K562 (cell line): ENCODE results near the gene PA2G4. TPM values are rescaled to one million over a fixed set of nuclear protein-coding genes. Genes with fewer than 3 reads are reported as not detected.

Experiments used
- ATAC-seq: fragments of 200-7000 bp; cut with Tn5 transposase; 3 replicates; pipeline ENCODE4 v1.9.1; 2020; ENCODE audit warnings: moderate library complexity
- BruUV-seq: library from RNA; stranded (reverse); fragments of 400-500 nt; replicated peaks from 2 replicates; lab custom pipeline; 2021; lab: Mats Ljungman, UMichigan
- CTCF ChIA-PET: fragments of 300-600 bp; formaldehyde crosslinking; extraction: SDS; loops from one replicate; lab custom pipeline; 2021; ENCODE audit warnings: low intra/inter-chr PET ratio; lab: Yijun Ruan, JAX
- POLR2A ChIA-PET: fragments of 300-600, 350-650 bp; sonication (Branson Sonifier 250); formaldehyde crosslinking; extraction: SDS; loops from one replicate; lab custom pipeline; 2021; ENCODE audit warnings: antibody characterized with exemption, inconsistent platforms; lab: Yijun Ruan, JAX
- DNase-seq, 4 experiments: peaks; one replicate each; pipeline versions ENCODE4 v3.0.0 to v3.0.0-alpha.2; 2011 to 2018; ENCODE audit warnings: low spot score in 3 of 4, mixed read lengths in 3 of 4; ENCODE audit errors: extremely low read depth in 1 of 4
- FAIRE-seq: peaks from 2 replicates; lab custom pipeline; 2011; peaks lifted over from hg19 to GRCh38; lab: Jason Lieb, UNC
- H2AFZ ChIP-seq: 2 replicates; pipeline ENCODE4 v1.6.0; 2011; ENCODE audit warnings: low read depth, low read length, control low read depth, inconsistent platforms
- H3K27ac ChIP-seq: fragments of 200-600 bp; 3 replicates; pipeline ENCODE4 v1.8.0; 2011; ENCODE audit warnings: low read depth, mild to moderate bottlenecking, control low read depth, inconsistent platforms, low read length, moderate library complexity, mixed read lengths; ENCODE audit errors: extremely low read depth
- H3K27me3 ChIP-seq, 2 experiments: fragments of 300-600 bp in 1 of 2; 2 replicates in 1 of 2; 3 replicates in 1 of 2; pipeline versions ENCODE4 v1.6.0 to v1.8.0; 2011; ENCODE audit warnings: inconsistent platforms in 2 of 2, low read length in 2 of 2, mild to moderate bottlenecking in 1 of 2, mixed read lengths in 1 of 2, moderate library complexity in 1 of 2; ENCODE audit not compliant: control insufficient read depth in 2 of 2, insufficient read depth in 2 of 2
- H3K36me3 ChIP-seq: fragments of 300-600 bp; 3 replicates; pipeline ENCODE4 v1.8.0; 2011; ENCODE audit warnings: mild to moderate bottlenecking, low read length, inconsistent platforms; ENCODE audit not compliant: control insufficient read depth, insufficient read depth
- H3K4me1 ChIP-seq, 2 experiments: fragments of 200-600 bp in 1 of 2; replicated peaks in 1 of 2; 2 replicates in 1 of 2; 3 replicates in 1 of 2; pipeline versions ENCODE4 v1.5.1 to v1.8.0; 2011; ENCODE audit warnings: inconsistent platforms in 2 of 2, low read length in 2 of 2, mild to moderate bottlenecking in 1 of 2, mixed read lengths in 1 of 2, moderate library complexity in 1 of 2; ENCODE audit not compliant: control insufficient read depth in 2 of 2, insufficient read depth in 2 of 2
- H3K4me2 ChIP-seq: 2 replicates; pipeline ENCODE4 v1.6.1; 2011; ENCODE audit warnings: low read length, control low read depth, inconsistent platforms, mixed read lengths; ENCODE audit not compliant: insufficient read depth
- H3K4me3 ChIP-seq: fragments of 200-600 bp; sonication (generic), shearing (Covaris generic); 2 replicates; pipeline ENCODE4 v1.5.1; 2016; ENCODE audit warnings: control low read depth, inconsistent platforms
- H3K79me2 ChIP-seq: fragments of 200-600 bp; 3 replicates; pipeline ENCODE4 v1.8.0; 2011; ENCODE audit warnings: low read length, inconsistent platforms; ENCODE audit not compliant: control insufficient read depth, insufficient read depth
- H3K9ac ChIP-seq, 2 experiments: 2 replicates each; pipeline versions ENCODE4 v1.6.0 to v1.6.1; 2011; ENCODE audit warnings: low read depth in 2 of 2, low read length in 2 of 2, control low read depth in 1 of 2, inconsistent platforms in 1 of 2, mild to moderate bottlenecking in 1 of 2, mixed read lengths in 1 of 2; ENCODE audit not compliant: insufficient read depth in 1 of 2
- H3K9me1 ChIP-seq: one replicate; pipeline ENCODE4 v1.6.0; 2011; ENCODE audit warnings: inconsistent platforms, mild to moderate bottlenecking, low read length, moderate library complexity; ENCODE audit not compliant: control insufficient read depth, insufficient read depth
- H3K9me3 ChIP-seq: replicated peaks from 2 replicates; pipeline ENCODE4 v1.5.1; 2011; ENCODE audit warnings: low read depth, low read length, inconsistent platforms; ENCODE audit not compliant: control insufficient read depth, insufficient read depth
- H4K20me1 ChIP-seq: replicated peaks from 2 replicates; pipeline ENCODE4 v1.6.1; 2011; ENCODE audit warnings: low read length, inconsistent platforms, mixed read lengths; ENCODE audit not compliant: control insufficient read depth, insufficient read depth
- BCL6 ChIP-seq: fragments of 250-450 bp; sonication (Bioruptor Pico); IDR thresholded peaks from 2 replicates; pipeline ENCODE4 v1.4.0; 2020
- DPF2 ChIP-seq: fragments of 450-650 bp; IDR thresholded peaks from 2 replicates; pipeline ENCODE4 v1.6.1; 2016
- HSF4 ChIP-seq: fragments of 250-450 bp; sonication (Bioruptor Pico); IDR thresholded peaks from 2 replicates; pipeline ENCODE4 v2.1.2; 2022; ENCODE audit warnings: mild to moderate bottlenecking, moderate library complexity, borderline replicate concordance
- MCM3 ChIP-seq: fragments of 450-650 bp; IDR thresholded peaks from 2 replicates; pipeline ENCODE4 v1.6.1; 2016
- MED1 ChIP-seq: sonication (generic); formaldehyde crosslinking; IDR thresholded peaks from 2 replicates; pipeline ENCODE4 v1.8.1; 2023; ENCODE audit warnings: missing genetic modification reagents, borderline replicate concordance
- NFATC3 ChIP-seq: fragments of 450-650 bp; IDR thresholded peaks from 2 replicates; pipeline ENCODE4 v1.6.1; 2017; ENCODE audit warnings: mild to moderate bottlenecking
- SP2 ChIP-seq: IDR thresholded peaks from 2 replicates; pipeline ENCODE4 v1.6.1; 2011; ENCODE audit warnings: mild to moderate bottlenecking, low read depth, low read length, moderate library complexity; ENCODE audit not compliant: poor library complexity, severe bottlenecking; ENCODE audit errors: extremely low read depth
- TCF3 ChIP-seq: sonication (generic); formaldehyde crosslinking; IDR thresholded peaks from 2 replicates; pipeline ENCODE4 v1.4.0; 2020; ENCODE audit warnings: mild to moderate bottlenecking, missing genetic modification reagents
- WGBS: fragments of 100-300 bp; shearing (Covaris generic); methylation state at CpG from one replicate; pipeline ENCODE4 v1.1.6; 2016; ENCODE audit warnings: low coverage, mixed read lengths; ENCODE audit not compliant: insufficient coverage; ENCODE audit errors: missing lambda C conversion rate; 5-methylcytosine and 5-hydroxymethylcytosine counted together
- in situ Hi-C: fragments of 300-500 bp; cut with MboI; formaldehyde crosslinking; loops from 4 replicates; pipeline ENCODE4 v1.15.0; 2018; ENCODE audit warnings: inconsistent platforms, mixed read lengths
- intact Hi-C: fragments of 100-400 bp; cut with micrococcal nuclease; formaldehyde crosslinking; loops from 2 replicates; pipeline ENCODE4 v1.14.2; 2022
- polyA plus RNA-seq, 8 experiments: library from polyadenylated mRNA; depleted of rRNA in 4 of 8; stranded (reverse) in 5 of 8; unstranded in 3 of 8; fragments of >200 nt; fragmentation: Nextera tagmentation in 2 of 8; fragmentation: Illumina TruSeq in 1 of 8; extraction: Ambion mirVana in 2 of 8; extraction: Trizol in 1 of 8; gene quantifications; 2 replicates each; pipeline versions ENCODE4 v1.2.1 to v1.2.3, GENCODE V29; 2011 to 2014; ENCODE audit warnings: inconsistent platforms in 1 of 8, missing spikeins in 1 of 8
- total RNA-seq, 7 experiments: library from RNA; depleted of rRNA in 6 of 7; stranded (reverse); fragments of >200 nt in 6 of 7; fragmentation: Illumina TruSeq in 2 of 7; extraction: Trizol in 2 of 7; gene quantifications; 2 replicates each; pipeline versions ENCODE4 v1.2.1 to v1.2.3, GENCODE V29; 2011 to 2021; ENCODE audit warnings: low replicate concordance in 1 of 7
- TF ChIP-seq, protein P1 (sequence below): IDR thresholded peaks from 2 replicates; pipeline ENCODE4 v1.6.1; 2016; ENCODE audit warnings: missing genetic modification characterization, missing compliant biosample characterization
- TF ChIP-seq, protein P2 (sequence below), 2 experiments: fragments of 450-650 bp in 1 of 2; IDR thresholded peaks; 2 replicates each; pipeline ENCODE4 v1.6.1; 2011 to 2017; ENCODE audit warnings: low read depth in 2 of 2, antibody characterized with exemption in 1 of 2, borderline replicate concordance in 1 of 2, low read length in 1 of 2, mild to moderate bottlenecking in 1 of 2, mixed read lengths in 1 of 2; ENCODE audit not compliant: control insufficient read depth in 1 of 2
- TF ChIP-seq, protein P3 (sequence below): fragments of 450-650 bp; formaldehyde crosslinking; IDR thresholded peaks from 2 replicates; pipeline ENCODE4 v1.4.0; 2022; ENCODE audit warnings: missing genetic modification characterization
- TF ChIP-seq, protein P4 (sequence below), 3 experiments: fragments of 200-800 bp in 1 of 3; fragments of 250-450 bp in 1 of 3; fragments of 450-650 bp in 1 of 3; sonication (Bioruptor Pico) in 1 of 3; sonication (Bioruptor generic) in 1 of 3; formaldehyde crosslinking in 1 of 3; IDR thresholded peaks; 2 replicates each; pipeline versions ENCODE4 v1.6.1 to v1.8.0; 2016 to 2022; ENCODE audit warnings: mild to moderate bottlenecking in 2 of 3, missing genetic modification characterization in 2 of 3, missing compliant biosample characterization in 1 of 3, moderate library complexity in 1 of 3
- TF ChIP-seq, protein P5 (sequence below): fragments of 250-450 bp; sonication (Bioruptor Pico); IDR thresholded peaks from 2 replicates; pipeline ENCODE4 v1.9.0; 2021; ENCODE audit warnings: mild to moderate bottlenecking

Gene PA2G4
- total and polyA plus RNA-seq, 9 of the 15 experiments (the other 6 are each of a cell fraction or from before 2014, with no cell fraction given) = 230 to 925 (median 638) TPM

DNA sequence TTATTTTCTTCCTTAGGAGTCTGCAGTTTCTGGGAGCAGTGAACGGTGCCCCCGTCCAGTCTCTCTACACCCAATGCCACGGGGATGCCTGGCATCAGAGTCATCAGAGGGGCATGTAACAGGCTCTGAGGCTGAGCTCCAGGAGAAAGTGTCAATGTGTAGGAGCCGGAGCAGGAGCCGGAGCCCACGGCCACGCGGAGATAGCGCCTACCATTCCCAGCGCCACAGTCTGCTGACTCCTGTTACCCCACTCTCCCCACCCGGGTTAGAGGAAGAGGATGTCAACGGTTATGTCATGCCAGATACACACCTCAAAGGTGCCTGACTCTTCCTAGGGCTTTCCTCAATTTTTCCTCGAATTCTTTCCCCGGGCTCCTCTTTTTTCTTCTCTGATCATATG lies 3.3 kb upstream of the PA2G4 start:
- Histone ChIP-seq H3K4me2 (no peak overlapping the region), H3K79me2 (peaks cover 21% of the 10 kb centered on the region), H4K20me1 (peaks cover 5% of the 10 kb centered on the region), H3K9me1 (no peaks in the 10 kb centered on the region), H3K4me1 (peaks cover 10 to 14% of the 10 kb centered on the region in 2 experiments), H3K27me3 (no peaks in the 10 kb centered on the region), H3K4me3 (no peak overlapping the region), H3K27ac (no peak overlapping the region), H3K36me3 (peaks cover 9% of the 10 kb centered on the region), H2AFZ (no peak overlapping the region), H3K9me3 (no peaks in the 10 kb centered on the region), H3K9ac (peak overlapping the region in 1 of 2 experiments; percentile 27; a peak in 1 of 4 replicates)
- intact Hi-C loops (no loop called here), in situ Hi-C loops (no loop called here)
- no TSS peak for BruUV-seq
- peak in 1 of 4 experiments; percentile 4 for DNase-seq
- WGBS = 66% methylated on average over 13 of the region's 14 CpGs
- no peak for FAIRE-seq
- ChIA-PET POLR2A (no interaction called here), CTCF (no interaction called here)
- no peak for ATAC-seq
- TF ChIP-seq DPF2 (no peak), SP2 (no peak), TCF3 (CRISPR knock-in tag) (no peak), MED1 (CRISPR knock-in tag) (no peak), BCL6 (CRISPR knock-in tag) (no peak), HSF4 (no peak), MCM3 (no peak), NFATC3 (no peak)
- TF ChIP-seq, protein P1, sequence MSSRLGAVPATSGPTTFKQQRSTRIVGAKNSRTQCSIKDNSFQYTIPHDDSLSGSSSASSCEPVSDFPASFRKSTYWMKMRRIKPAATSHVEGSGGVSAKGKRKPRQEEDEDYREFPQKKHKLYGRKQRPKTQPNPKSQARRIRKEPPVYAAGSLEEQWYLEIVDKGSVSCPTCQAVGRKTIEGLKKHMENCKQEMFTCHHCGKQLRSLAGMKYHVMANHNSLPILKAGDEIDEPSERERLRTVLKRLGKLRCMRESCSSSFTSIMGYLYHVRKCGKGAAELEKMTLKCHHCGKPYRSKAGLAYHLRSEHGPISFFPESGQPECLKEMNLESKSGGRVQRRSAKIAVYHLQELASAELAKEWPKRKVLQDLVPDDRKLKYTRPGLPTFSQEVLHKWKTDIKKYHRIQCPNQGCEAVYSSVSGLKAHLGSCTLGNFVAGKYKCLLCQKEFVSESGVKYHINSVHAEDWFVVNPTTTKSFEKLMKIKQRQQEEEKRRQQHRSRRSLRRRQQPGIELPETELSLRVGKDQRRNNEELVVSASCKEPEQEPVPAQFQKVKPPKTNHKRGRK (tag) = no peak
- TF ChIP-seq, protein P2, sequence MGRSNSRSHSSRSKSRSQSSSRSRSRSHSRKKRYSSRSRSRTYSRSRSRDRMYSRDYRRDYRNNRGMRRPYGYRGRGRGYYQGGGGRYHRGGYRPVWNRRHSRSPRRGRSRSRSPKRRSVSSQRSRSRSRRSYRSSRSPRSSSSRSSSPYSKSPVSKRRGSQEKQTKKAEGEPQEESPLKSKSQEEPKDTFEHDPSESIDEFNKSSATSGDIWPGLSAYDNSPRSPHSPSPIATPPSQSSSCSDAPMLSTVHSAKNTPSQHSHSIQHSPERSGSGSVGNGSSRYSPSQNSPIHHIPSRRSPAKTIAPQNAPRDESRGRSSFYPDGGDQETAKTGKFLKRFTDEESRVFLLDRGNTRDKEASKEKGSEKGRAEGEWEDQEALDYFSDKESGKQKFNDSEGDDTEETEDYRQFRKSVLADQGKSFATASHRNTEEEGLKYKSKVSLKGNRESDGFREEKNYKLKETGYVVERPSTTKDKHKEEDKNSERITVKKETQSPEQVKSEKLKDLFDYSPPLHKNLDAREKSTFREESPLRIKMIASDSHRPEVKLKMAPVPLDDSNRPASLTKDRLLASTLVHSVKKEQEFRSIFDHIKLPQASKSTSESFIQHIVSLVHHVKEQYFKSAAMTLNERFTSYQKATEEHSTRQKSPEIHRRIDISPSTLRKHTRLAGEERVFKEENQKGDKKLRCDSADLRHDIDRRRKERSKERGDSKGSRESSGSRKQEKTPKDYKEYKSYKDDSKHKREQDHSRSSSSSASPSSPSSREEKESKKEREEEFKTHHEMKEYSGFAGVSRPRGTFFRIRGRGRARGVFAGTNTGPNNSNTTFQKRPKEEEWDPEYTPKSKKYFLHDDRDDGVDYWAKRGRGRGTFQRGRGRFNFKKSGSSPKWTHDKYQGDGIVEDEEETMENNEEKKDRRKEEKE (IDR thresholded peaks at IDR 0.05; ENCODE audit: borderline replicate concordance in 1 of 2, control insufficient read depth in 1 of 2, low read depth in 2 of 2, low read length in 1 of 2) = no peak
- TF ChIP-seq, protein P3, sequence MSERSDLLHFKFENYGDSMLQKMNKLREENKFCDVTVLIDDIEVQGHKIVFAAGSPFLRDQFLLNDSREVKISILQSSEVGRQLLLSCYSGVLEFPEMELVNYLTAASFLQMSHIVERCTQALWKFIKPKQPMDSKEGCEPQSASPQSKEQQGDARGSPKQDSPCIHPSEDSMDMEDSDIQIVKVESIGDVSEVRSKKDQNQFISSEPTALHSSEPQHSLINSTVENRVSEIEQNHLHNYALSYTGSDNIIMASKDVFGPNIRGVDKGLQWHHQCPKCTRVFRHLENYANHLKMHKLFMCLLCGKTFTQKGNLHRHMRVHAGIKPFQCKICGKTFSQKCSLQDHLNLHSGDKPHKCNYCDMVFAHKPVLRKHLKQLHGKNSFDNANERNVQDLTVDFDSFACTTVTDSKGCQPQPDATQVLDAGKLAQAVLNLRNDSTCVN (CRISPR knock-in tag) = no peak
- TF ChIP-seq, protein P4, sequence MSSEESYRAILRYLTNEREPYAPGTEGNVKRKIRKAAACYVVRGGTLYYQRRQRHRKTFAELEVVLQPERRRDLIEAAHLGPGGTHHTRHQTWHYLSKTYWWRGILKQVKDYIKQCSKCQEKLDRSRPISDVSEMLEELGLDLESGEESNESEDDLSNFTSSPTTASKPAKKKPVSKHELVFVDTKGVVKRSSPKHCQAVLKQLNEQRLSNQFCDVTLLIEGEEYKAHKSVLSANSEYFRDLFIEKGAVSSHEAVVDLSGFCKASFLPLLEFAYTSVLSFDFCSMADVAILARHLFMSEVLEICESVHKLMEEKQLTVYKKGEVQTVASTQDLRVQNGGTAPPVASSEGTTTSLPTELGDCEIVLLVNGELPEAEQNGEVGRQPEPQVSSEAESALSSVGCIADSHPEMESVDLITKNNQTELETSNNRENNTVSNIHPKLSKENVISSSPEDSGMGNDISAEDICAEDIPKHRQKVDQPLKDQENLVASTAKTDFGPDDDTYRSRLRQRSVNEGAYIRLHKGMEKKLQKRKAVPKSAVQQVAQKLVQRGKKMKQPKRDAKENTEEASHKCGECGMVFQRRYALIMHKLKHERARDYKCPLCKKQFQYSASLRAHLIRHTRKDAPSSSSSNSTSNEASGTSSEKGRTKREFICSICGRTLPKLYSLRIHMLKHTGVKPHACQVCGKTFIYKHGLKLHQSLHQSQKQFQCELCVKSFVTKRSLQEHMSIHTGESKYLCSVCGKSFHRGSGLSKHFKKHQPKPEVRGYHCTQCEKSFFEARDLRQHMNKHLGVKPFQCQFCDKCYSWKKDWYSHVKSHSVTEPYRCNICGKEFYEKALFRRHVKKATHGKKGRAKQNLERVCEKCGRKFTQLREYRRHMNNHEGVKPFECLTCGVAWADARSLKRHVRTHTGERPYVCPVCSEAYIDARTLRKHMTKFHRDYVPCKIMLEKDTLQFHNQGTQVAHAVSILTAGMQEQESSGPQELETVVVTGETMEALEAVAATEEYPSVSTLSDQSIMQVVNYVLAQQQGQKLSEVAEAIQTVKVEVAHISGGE (CRISPR knock-in tag; IDR thresholded peaks at IDR 0.05) = no peak
- TF ChIP-seq, protein P5, sequence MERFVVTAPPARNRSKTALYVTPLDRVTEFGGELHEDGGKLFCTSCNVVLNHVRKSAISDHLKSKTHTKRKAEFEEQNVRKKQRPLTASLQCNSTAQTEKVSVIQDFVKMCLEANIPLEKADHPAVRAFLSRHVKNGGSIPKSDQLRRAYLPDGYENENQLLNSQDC (CRISPR knock-in tag) = no peak
